SK-N-SH treated with all-trans-retinoic acid at 6 μM for 48 hours (cell line): ENCODE results near the gene OSGEP.

Source experiments
- ATAC-seq: fragments of 200-7000 bp; cut with Tn5 transposase; 3 replicates; pipeline ENCODE4 v1.9.1; 2020; ENCODE audit warnings: mild to moderate bottlenecking, moderate library complexity
- BACH2 ChIP-seq: fragments of 250-450 bp; sonication (Bioruptor Pico); IDR thresholded peaks from 2 replicates; pipeline ENCODE4 v1.9.0; 2021; ENCODE audit warnings: mild to moderate bottlenecking, borderline replicate concordance
- ESRRG ChIP-seq: fragments of 250-450 bp; sonication (Bioruptor Pico); IDR thresholded peaks from 2 replicates; pipeline ENCODE4 v1.6.1; 2021; ENCODE audit warnings: mild to moderate bottlenecking
- GLIS3 ChIP-seq: fragments of 250-450 bp; sonication (Bioruptor Pico); IDR thresholded peaks from 2 replicates; pipeline ENCODE4 v1.5.0; 2020; ENCODE audit warnings: mild to moderate bottlenecking, moderate library complexity
- ISL1 ChIP-seq: fragments of 250-450 bp; sonication (Bioruptor Pico); IDR thresholded peaks from 2 replicates; pipeline ENCODE4 v2.1.2; 2022; ENCODE audit warnings: mild to moderate bottlenecking, moderate library complexity
- TCF4 ChIP-seq: fragments of 250-450 bp; sonication (Bioruptor Pico); IDR thresholded peaks from 2 replicates; pipeline ENCODE4 v1.8.0; 2021; ENCODE audit warnings: mild to moderate bottlenecking, moderate library complexity, borderline replicate concordance
- TOX ChIP-seq: fragments of 250-450 bp; sonication (Bioruptor Pico); IDR thresholded peaks from 2 replicates; pipeline ENCODE4 v1.8.0; 2021; ENCODE audit warnings: mild to moderate bottlenecking, moderate library complexity, borderline replicate concordance
- ZC3H10 ChIP-seq: fragments of 250-450 bp; sonication (Bioruptor Pico); IDR thresholded peaks from 2 replicates; pipeline ENCODE4 v1.5.1; 2021; ENCODE audit warnings: mild to moderate bottlenecking, moderate library complexity
- ZFP30 ChIP-seq: fragments of 450-650 bp; formaldehyde crosslinking; IDR thresholded peaks from 2 replicates; pipeline ENCODE4 v1.5.0; 2022; ENCODE audit warnings: mild to moderate bottlenecking, moderate library complexity
- ZNF565 ChIP-seq: fragments of 450-650 bp; formaldehyde crosslinking; conservative IDR thresholded peaks from 2 replicates; pipeline ENCODE4 v1.5.0; 2020; ENCODE audit warnings: low read depth, mild to moderate bottlenecking, moderate library complexity
- ZNF70 ChIP-seq: fragments of 450-650 bp; formaldehyde crosslinking; IDR thresholded peaks from 2 replicates; pipeline ENCODE4 v1.5.0; 2020; ENCODE audit warnings: mild to moderate bottlenecking, moderate library complexity
- ZNF8 ChIP-seq: fragments of 450-650 bp; formaldehyde crosslinking; IDR thresholded peaks from 2 replicates; pipeline ENCODE4 v1.5.0; 2020; ENCODE audit warnings: mild to moderate bottlenecking, moderate library complexity
- TF ChIP-seq, protein P1 (sequence below): fragments of 250-450 bp; sonication (Bioruptor Pico); IDR thresholded peaks from 2 replicates; pipeline ENCODE4 v1.5.0; 2020; ENCODE audit warnings: mild to moderate bottlenecking, moderate library complexity
- TF ChIP-seq, protein P2 (sequence below): fragments of 250-450 bp; sonication (Bioruptor Pico); IDR thresholded peaks from 2 replicates; pipeline ENCODE4 v1.8.0; 2021; ENCODE audit warnings: low read depth, mild to moderate bottlenecking, moderate library complexity, borderline replicate concordance
- TF ChIP-seq, protein P3 (sequence below): fragments of 250-450 bp; sonication (Bioruptor Pico); IDR thresholded peaks from 2 replicates; pipeline ENCODE4 v1.5.1; 2020; ENCODE audit warnings: low read depth, mild to moderate bottlenecking, moderate library complexity
- TF ChIP-seq, protein P4 (sequence below): fragments of 250-450 bp; sonication (Bioruptor Pico); IDR thresholded peaks from 2 replicates; pipeline ENCODE4 v1.8.0; 2020; ENCODE audit warnings: mild to moderate bottlenecking, moderate library complexity, borderline replicate concordance

The OSGEP gene

DNA sequence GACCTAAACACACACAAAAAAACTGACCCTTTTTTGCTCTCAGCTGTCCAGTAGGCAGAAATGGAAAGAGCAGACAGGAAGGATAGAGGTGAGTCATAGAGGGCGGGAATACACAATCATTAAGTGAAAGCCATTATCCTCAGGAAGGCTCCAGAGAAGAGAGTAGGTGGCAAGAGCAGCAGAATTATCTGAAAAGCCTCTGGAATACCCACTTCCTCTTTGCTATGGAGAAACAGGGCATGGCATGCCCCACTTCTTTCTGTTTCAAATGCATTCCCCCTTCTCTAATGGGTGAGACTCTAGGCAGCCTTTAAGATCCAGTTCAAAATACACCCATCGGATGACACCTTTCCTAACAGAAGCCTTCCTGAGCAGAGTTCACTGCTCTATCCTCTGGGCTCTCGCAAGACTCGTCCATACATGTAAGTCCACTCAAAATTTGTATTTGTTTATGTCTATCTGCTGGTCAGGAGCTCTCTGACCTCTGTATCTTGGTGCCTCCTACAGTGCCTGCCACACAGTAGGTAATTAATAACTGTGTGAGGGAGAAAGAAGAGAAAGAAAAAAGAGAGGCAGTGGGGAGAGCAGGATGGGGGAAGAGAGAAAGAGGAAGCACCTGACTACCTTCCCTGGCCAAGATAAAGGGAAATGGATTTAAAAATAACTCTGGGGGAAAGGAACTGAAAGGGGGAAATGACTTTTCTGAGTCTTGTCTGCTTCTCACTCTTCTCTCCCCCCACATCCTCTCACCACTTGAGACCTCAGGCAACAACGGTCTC is 27.2 kb downstream of the OSGEP start:
- ATAC-seq: peak; percentile 90
- TF ChIP-seq ISL1 (CRISPR knock-in tag): no peak
- TF ChIP-seq, protein P1, sequence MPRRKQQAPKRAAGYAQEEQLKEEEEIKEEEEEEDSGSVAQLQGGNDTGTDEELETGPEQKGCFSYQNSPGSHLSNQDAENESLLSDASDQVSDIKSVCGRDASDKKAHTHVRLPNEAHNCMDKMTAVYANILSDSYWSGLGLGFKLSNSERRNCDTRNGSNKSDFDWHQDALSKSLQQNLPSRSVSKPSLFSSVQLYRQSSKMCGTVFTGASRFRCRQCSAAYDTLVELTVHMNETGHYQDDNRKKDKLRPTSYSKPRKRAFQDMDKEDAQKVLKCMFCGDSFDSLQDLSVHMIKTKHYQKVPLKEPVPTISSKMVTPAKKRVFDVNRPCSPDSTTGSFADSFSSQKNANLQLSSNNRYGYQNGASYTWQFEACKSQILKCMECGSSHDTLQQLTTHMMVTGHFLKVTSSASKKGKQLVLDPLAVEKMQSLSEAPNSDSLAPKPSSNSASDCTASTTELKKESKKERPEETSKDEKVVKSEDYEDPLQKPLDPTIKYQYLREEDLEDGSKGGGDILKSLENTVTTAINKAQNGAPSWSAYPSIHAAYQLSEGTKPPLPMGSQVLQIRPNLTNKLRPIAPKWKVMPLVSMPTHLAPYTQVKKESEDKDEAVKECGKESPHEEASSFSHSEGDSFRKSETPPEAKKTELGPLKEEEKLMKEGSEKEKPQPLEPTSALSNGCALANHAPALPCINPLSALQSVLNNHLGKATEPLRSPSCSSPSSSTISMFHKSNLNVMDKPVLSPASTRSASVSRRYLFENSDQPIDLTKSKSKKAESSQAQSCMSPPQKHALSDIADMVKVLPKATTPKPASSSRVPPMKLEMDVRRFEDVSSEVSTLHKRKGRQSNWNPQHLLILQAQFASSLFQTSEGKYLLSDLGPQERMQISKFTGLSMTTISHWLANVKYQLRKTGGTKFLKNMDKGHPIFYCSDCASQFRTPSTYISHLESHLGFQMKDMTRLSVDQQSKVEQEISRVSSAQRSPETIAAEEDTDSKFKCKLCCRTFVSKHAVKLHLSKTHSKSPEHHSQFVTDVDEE: no peak

DNA sequence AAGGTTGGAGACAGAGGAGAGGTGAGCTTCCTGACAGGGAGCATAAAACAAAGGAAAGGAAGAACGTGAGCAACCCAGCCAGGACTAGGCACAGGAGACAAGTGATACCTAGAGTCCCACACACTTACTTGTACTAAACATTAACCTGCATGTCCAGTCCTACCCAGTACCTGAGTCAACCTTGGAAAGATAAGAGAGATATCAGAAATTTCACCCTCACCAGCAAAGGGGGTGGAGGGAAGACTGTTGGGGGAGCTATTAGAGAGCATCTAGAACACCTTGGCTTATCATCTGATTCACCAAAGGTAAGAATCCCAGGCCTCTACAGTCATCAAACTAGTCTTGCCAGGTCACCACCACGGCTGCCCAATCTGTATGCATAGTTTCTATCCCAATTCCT is 29.8 kb downstream of the OSGEP start:
- no peak for TF ChIP-seq ZNF70
- TF ChIP-seq TCF4 (CRISPR knock-in tag): no peak
- TF ChIP-seq, protein P2, sequence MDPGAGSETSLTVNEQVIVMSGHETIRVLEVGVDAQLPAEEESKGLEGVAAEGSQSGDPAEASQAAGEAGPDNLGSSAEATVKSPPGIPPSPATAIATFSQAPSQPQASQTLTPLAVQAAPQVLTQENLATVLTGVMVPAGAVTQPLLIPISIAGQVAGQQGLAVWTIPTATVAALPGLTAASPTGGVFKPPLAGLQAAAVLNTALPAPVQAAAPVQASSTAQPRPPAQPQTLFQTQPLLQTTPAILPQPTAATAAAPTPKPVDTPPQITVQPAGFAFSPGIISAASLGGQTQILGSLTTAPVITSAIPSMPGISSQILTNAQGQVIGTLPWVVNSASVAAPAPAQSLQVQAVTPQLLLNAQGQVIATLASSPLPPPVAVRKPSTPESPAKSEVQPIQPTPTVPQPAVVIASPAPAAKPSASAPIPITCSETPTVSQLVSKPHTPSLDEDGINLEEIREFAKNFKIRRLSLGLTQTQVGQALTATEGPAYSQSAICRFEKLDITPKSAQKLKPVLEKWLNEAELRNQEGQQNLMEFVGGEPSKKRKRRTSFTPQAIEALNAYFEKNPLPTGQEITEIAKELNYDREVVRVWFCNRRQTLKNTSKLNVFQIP (CRISPR knock-in tag): no peak
- TF ChIP-seq BACH2 (CRISPR knock-in tag): no peak
- TF ChIP-seq ZNF8 (CRISPR knock-in tag): no peak
- TF ChIP-seq ZNF565 (CRISPR knock-in tag): no peak
- TF ChIP-seq ESRRG (CRISPR knock-in tag): no peak
- TF ChIP-seq, protein P3, sequence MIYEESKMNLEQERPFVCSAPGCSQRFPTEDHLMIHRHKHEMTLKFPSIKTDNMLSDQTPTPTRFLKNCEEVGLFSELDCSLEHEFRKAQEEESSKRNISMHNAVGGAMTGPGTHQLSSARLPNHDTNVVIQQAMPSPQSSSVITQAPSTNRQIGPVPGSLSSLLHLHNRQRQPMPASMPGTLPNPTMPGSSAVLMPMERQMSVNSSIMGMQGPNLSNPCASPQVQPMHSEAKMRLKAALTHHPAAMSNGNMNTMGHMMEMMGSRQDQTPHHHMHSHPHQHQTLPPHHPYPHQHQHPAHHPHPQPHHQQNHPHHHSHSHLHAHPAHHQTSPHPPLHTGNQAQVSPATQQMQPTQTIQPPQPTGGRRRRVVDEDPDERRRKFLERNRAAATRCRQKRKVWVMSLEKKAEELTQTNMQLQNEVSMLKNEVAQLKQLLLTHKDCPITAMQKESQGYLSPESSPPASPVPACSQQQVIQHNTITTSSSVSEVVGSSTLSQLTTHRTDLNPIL (CRISPR knock-in tag): no peak
- no peak for ATAC-seq

DNA sequence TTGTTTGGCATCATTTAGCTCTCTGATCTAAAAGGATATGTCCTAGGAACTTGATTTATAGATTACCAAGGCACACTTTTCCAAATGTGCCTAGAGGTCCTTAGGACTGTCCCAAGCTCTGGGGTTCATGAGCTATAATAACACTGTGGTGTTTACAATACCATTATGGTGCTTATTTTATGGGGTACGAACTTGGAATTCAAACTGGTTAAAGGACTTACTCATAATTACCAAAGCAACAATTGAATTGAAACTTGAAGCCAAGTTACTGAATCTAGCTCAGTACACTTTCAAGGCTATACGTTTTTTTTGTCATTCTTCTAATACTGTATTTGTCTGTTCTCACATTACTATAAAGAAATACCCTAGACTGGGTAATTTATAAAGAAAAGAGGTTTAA is 31.7 kb downstream of the OSGEP start:
- TF ChIP-seq, protein P4, sequence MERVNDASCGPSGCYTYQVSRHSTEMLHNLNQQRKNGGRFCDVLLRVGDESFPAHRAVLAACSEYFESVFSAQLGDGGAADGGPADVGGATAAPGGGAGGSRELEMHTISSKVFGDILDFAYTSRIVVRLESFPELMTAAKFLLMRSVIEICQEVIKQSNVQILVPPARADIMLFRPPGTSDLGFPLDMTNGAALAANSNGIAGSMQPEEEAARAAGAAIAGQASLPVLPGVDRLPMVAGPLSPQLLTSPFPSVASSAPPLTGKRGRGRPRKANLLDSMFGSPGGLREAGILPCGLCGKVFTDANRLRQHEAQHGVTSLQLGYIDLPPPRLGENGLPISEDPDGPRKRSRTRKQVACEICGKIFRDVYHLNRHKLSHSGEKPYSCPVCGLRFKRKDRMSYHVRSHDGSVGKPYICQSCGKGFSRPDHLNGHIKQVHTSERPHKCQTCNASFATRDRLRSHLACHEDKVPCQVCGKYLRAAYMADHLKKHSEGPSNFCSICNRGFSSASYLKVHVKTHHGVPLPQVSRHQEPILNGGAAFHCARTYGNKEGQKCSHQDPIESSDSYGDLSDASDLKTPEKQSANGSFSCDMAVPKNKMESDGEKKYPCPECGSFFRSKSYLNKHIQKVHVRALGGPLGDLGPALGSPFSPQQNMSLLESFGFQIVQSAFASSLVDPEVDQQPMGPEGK (CRISPR knock-in tag): no peak
- TF ChIP-seq ZFP30 (CRISPR knock-in tag) (no peak), TCF4 (CRISPR knock-in tag) (no peak)
- no peak for ATAC-seq

DNA sequence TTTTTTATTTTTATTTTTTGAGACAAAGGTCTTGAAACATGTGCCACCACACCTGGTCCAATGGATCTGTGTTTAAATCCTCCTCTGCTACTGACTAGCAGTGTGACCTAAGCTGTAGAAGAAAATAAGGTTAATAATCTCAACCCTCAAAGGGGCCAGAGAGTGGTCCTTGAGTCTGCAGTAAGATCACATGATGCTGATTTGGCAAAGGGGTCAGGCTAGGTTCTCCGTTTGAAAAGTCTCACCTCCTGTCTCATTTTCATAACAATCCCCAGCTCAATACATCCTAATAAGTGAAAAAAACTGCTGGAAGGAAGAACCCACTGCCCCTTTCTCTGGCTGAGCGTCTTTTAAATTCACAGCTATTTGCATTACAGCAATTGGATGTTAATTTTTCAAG is 33.3 kb downstream of the OSGEP start:
- TF ChIP-seq, protein P3 (CRISPR knock-in tag): no peak
- TF ChIP-seq ZNF8 (CRISPR knock-in tag) (no peak), GLIS3 (CRISPR knock-in tag) (no peak), TOX (no peak), ZNF70 (no peak), ZC3H10 (CRISPR knock-in tag) (no peak), ZFP30 (CRISPR knock-in tag) (no peak)
- TF ChIP-seq, protein P4 (CRISPR knock-in tag): no peak
- no peak for ATAC-seq
